Skeletal muscle satellite cell (primary cell): ENCODE data around the gene DNAJB4.

ENCODE experiments used
- H3K27me3 ChIP-seq: 2 replicates; pipeline ENCODE4 v1.7.0; 2013; ENCODE audit warnings: low read length; ENCODE audit not compliant: control insufficient read depth, insufficient read depth
- H3K36me3 ChIP-seq: 2 replicates; pipeline ENCODE4 v1.7.0; 2013; ENCODE audit warnings: mild to moderate bottlenecking, control low read depth, low read length; ENCODE audit not compliant: insufficient read depth
- H3K4me1 ChIP-seq: 2 replicates; pipeline ENCODE4 v1.7.0; 2013; ENCODE audit warnings: low read length; ENCODE audit not compliant: control insufficient read depth, insufficient read depth
- H3K4me2 ChIP-seq: 2 replicates; pipeline ENCODE4 v1.7.0; 2013; ENCODE audit warnings: mild to moderate bottlenecking, low read length
- H3K4me3 ChIP-seq: 2 replicates; pipeline ENCODE4 v1.7.0; 2013; ENCODE audit warnings: low read length
- H3K9ac ChIP-seq: 2 replicates; pipeline ENCODE4 v1.7.0; 2013; ENCODE audit warnings: mild to moderate bottlenecking, low read depth, low read length, moderate library complexity
- H3K9me3 ChIP-seq: replicated peaks from 2 replicates; pipeline ENCODE4 v1.7.0; 2013; ENCODE audit warnings: mild to moderate bottlenecking, control low read depth, low read length

Gene DNAJB4

GRCh38 chr1:78043436-78043835, 38.7 kb downstream of the DNAJB4 start:
- no peak overlapping the region for H3K9ac ChIP-seq
- H3K9me3 ChIP-seq = no peaks in the 10 kb centered on the region
- no peaks in the 10 kb centered on the region for H3K36me3 ChIP-seq
- peaks cover 10% of the 10 kb centered on the region for H3K4me1 ChIP-seq
- no peak overlapping the region for H3K4me3 ChIP-seq
- no peaks in the 10 kb centered on the region for H3K27me3 ChIP-seq
- no peak overlapping the region for H3K4me2 ChIP-seq

- Histone ChIP-seq H3K27me3 (no peaks in the 10 kb centered on the region), H3K4me2 (no peak overlapping the region), H3K9ac (no peak overlapping the region), H3K4me1 (peaks cover 10% of the 10 kb centered on the region), H3K36me3 (no peaks in the 10 kb centered on the region), H3K4me3 (no peak overlapping the region), H3K9me3 (no peaks in the 10 kb centered on the region)
Measured at GRCh38 chr1:78044796-78045562, 40.2 kb downstream of the DNAJB4 start.

GRCh38 chr1:78045563-78045925, 40.8 kb downstream of the DNAJB4 start:
- peaks cover 10% of the 10 kb centered on the region for H3K4me1 ChIP-seq
- peak overlapping the region; percentile 75 for H3K4me3 ChIP-seq
- no peaks in the 10 kb centered on the region for H3K9me3 ChIP-seq
- no peaks in the 10 kb centered on the region for H3K36me3 ChIP-seq
- H3K4me2 ChIP-seq = peak overlapping the region; percentile 94
- peak overlapping the region; percentile 64 for H3K9ac ChIP-seq
- no peaks in the 10 kb centered on the region for H3K27me3 ChIP-seq

- no peaks in the 10 kb centered on the region for H3K9me3 ChIP-seq
- H3K27me3 ChIP-seq = no peaks in the 10 kb centered on the region
- H3K4me1 ChIP-seq = peaks cover 10% of the 10 kb centered on the region
- peak within 1 kb of the TSS; percentile 94 for H3K4me2 ChIP-seq
- peak within 1 kb of the TSS; percentile 64 for H3K9ac ChIP-seq
- peak within 1 kb of the TSS; percentile 75 for H3K4me3 ChIP-seq
- no peaks in the 10 kb centered on the region for H3K36me3 ChIP-seq
Measured at GRCh38 chr1:78045926-78046778, 41.4 kb downstream of the DNAJB4 start, which contains the start of gene GIPC2. Gene GIPC2, plus strand, starts transcription at chr1:78045966. Its CDS starts 129 bp downstream, at chr1:78046095.

- no peak overlapping the region for H3K9ac ChIP-seq
- H3K4me1 ChIP-seq = peaks cover 10% of the 10 kb centered on the region
- H3K4me3 ChIP-seq = no peak overlapping the region
- no peak overlapping the region for H3K4me2 ChIP-seq
- no peaks in the 10 kb centered on the region for H3K9me3 ChIP-seq
- H3K27me3 ChIP-seq = no peaks in the 10 kb centered on the region
- H3K36me3 ChIP-seq = no peaks in the 10 kb centered on the region
Measured at GRCh38 chr1:78047106-78047505, 42.4 kb downstream of the DNAJB4 start.

GRCh38 chr1:78047631-78048030, 42.9 kb downstream of the DNAJB4 start:
- H3K4me2 ChIP-seq = no peak overlapping the region
- no peak overlapping the region for H3K9ac ChIP-seq
- no peak overlapping the region for H3K4me3 ChIP-seq
- no peaks in the 10 kb centered on the region for H3K36me3 ChIP-seq
- peaks cover 10% of the 10 kb centered on the region for H3K4me1 ChIP-seq
- H3K27me3 ChIP-seq = no peaks in the 10 kb centered on the region
- H3K9me3 ChIP-seq = no peaks in the 10 kb centered on the region

- H3K9ac ChIP-seq = no peak overlapping the region
- no peaks in the 10 kb centered on the region for H3K36me3 ChIP-seq
- peaks cover 10% of the 10 kb centered on the region for H3K4me1 ChIP-seq
- no peak overlapping the region for H3K4me2 ChIP-seq
- H3K9me3 ChIP-seq = no peaks in the 10 kb centered on the region
- no peak overlapping the region for H3K4me3 ChIP-seq
- H3K27me3 ChIP-seq = no peaks in the 10 kb centered on the region
Measured at GRCh38 chr1:78048446-78048845, 43.7 kb downstream of the DNAJB4 start.

- no peaks in the 10 kb centered on the region for H3K27me3 ChIP-seq
Measured at GRCh38 chr1:78049396-78049795, 44.7 kb downstream of the DNAJB4 start.

GRCh38 chr1:78051005-78051404, 46.3 kb downstream of the DNAJB4 start:
- no peak overlapping the region for H3K4me2 ChIP-seq
- no peak overlapping the region for H3K9ac ChIP-seq
- peaks cover 21% of the 10 kb centered on the region for H3K4me1 ChIP-seq
- H3K9me3 ChIP-seq = no peaks in the 10 kb centered on the region
- no peak overlapping the region for H3K4me3 ChIP-seq
- H3K27me3 ChIP-seq = no peaks in the 10 kb centered on the region
- no peaks in the 10 kb centered on the region for H3K36me3 ChIP-seq

More at GRCh38 chr1:78049396-78049795, 44.7 kb downstream of the DNAJB4 start:
- H3K9me3 ChIP-seq = no peaks in the 10 kb centered on the region
- H3K36me3 ChIP-seq = no peaks in the 10 kb centered on the region
- no peak overlapping the region for H3K9ac ChIP-seq
- no peak overlapping the region for H3K4me3 ChIP-seq
- peaks cover 16% of the 10 kb centered on the region for H3K4me1 ChIP-seq
- H3K4me2 ChIP-seq = no peak overlapping the region

GRCh38 chr1:78052685-78053405, 48.1 kb downstream of the DNAJB4 start:
- no peak overlapping the region for H3K4me3 ChIP-seq
- H3K9ac ChIP-seq = no peak overlapping the region
- H3K36me3 ChIP-seq = no peaks in the 10 kb centered on the region
- no peaks in the 10 kb centered on the region for H3K9me3 ChIP-seq
- no peaks in the 10 kb centered on the region for H3K27me3 ChIP-seq
- peaks cover 13% of the 10 kb centered on the region for H3K4me1 ChIP-seq
- no peak overlapping the region for H3K4me2 ChIP-seq

GRCh38 chr1:78053498-78053897, 48.8 kb downstream of the DNAJB4 start:
- H3K36me3 ChIP-seq = no peaks in the 10 kb centered on the region
- H3K9ac ChIP-seq = no peak overlapping the region
- no peak overlapping the region for H3K4me2 ChIP-seq
- peaks cover 17% of the 10 kb centered on the region for H3K4me1 ChIP-seq
- no peaks in the 10 kb centered on the region for H3K27me3 ChIP-seq
- H3K4me3 ChIP-seq = no peak overlapping the region
- H3K9me3 ChIP-seq = no peaks in the 10 kb centered on the region
